ENCODE data around the gene ZNG1A. TPM values are rescaled to one million over a fixed set of nuclear protein-coding genes. Genes with fewer than 3 reads are reported as not detected.
"Not testable (repeated sequence)": the region's sequence is repeated elsewhere in the genome, so short reads cannot be mapped to it uniquely, and the experiment has no call there.

The ZNG1A gene
- total RNA-seq, 1 experiment from 2014 or later, result 31.1 TPM

DNA sequence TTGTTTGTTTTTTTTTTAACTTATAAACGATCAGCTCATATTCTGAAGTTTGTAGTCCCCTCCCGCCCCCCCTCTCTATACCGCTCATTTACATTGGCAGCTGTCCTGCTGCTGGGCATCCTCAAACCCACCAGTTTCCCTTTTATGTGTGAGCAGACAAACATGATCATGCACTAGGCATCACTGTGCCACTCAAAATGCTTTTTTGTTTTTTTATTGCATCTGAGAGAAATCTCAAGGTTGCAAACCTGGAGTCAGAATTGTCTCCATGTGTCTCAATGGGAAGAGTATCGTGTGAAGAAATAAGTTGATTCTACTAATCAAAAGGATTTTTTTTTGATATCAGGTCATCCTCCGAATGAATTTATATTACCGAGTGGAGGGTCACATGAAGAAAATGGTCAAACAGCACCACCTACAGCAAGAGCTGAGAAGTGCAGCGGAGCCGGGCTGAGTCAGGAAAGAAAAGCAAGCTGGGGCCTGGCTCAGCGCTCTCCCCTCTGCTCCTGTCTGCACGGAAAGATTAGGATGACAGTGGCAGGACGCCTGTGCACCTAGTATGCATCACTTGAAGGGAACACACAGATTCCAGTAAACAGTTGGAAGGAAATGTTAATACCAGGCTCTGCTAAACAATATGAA is 90.3 kb downstream of the ZNG1A start:
- not testable (repeated sequence) for H3K36me3 Mint-ChIP-seq (ENCODE audit: insufficient read depth in 1 of 3, low read depth in 3 of 3)

DNA sequence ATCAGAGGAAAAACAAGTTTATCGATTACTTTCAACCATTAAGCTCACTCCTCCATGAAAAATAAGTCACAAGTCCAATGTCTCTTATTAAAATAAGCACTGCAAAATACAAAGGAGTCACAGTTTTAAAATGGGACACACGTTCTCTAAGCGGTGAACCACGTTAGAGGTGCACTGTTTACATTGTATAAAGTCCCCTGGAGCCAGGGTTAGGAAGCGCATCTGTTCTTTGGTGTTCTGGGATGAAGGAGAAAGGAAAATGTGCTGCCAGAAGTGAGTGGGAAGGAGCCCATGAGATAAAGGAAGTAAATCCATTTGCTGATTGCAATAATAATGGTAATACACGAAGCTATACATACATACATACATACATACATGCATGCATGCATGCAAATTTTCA is 91.0 kb downstream of the ZNG1A start:
- H3K9ac ChIP-seq (ENCODE audit: extremely low read depth, insufficient read length, low read length); H3K23ac ChIP-seq (ENCODE audit: insufficient read length, low read depth, low read length); H3K4me2 ChIP-seq (ENCODE audit: insufficient read depth, insufficient read length, low read length); H4K5ac ChIP-seq (ENCODE audit: insufficient read length, low read depth, low read length); H3K14ac ChIP-seq (ENCODE audit: insufficient read depth, low read length); H3K79me1 ChIP-seq (ENCODE audit: insufficient read depth, low read depth, low read length, poor library complexity, severe bottlenecking); H4K8ac ChIP-seq (replicated peaks; ENCODE audit: insufficient read length, low read depth, low read length); H2AFZ ChIP-seq (ENCODE audit: low read length); H3T11ph ChIP-seq (ENCODE audit: low read length); H3K56ac ChIP-seq (ENCODE audit: insufficient read length, low read depth, low read length); H3K23me2 ChIP-seq (ENCODE audit: insufficient read length, low read depth, low read length, poor library complexity, severe bottlenecking); H3K79me2 ChIP-seq (ENCODE audit: insufficient read depth, low read length); H3K4me3 Mint-ChIP-seq; H3K27me3 ChIP-seq (ENCODE audit: insufficient read depth, low read length); H2BK12ac ChIP-seq (ENCODE audit: insufficient read length, low read depth, low read length); H3K4ac ChIP-seq (ENCODE audit: low read depth, low read length); H2AK5ac ChIP-seq (ENCODE audit: insufficient read length, low read length); H3K27ac ChIP-seq (ENCODE audit: insufficient read length, low read depth, low read length); H2BK20ac ChIP-seq (ENCODE audit: low read depth, low read length, poor library complexity, severe bottlenecking); H2BK120ac ChIP-seq (ENCODE audit: low read depth, low read length, poor library complexity, severe bottlenecking); H3K18ac ChIP-seq (ENCODE audit: insufficient read length, low read depth, low read length); H4K91ac ChIP-seq (ENCODE audit: insufficient read length, low read depth, low read length); DNase-seq; H3K27ac Mint-ChIP-seq; H2BK5ac ChIP-seq (ENCODE audit: insufficient read length, low read length); H3K4me1 Mint-ChIP-seq; H3K9me3 ChIP-seq (ENCODE audit: control insufficient read depth, low read depth, low read length); H4K20me1 ChIP-seq (ENCODE audit: control insufficient read depth, insufficient read depth, insufficient read length); H3K4me1 ChIP-seq (ENCODE audit: insufficient read depth, low read length); H2BK15ac ChIP-seq (ENCODE audit: low read depth, low read length); H3K36me3 Mint-ChIP-seq (ENCODE audit: insufficient read depth in 1 of 3, low read depth in 3 of 3); H3K9me3 Mint-ChIP-seq: not testable (repeated sequence)
- H3K27me3 Mint-ChIP-seq (ENCODE audit: low read depth), result peaks cover 25% of the 10 kb centered on the region
- no CpG with 5 or more reads among the region's 6 CpGs for WGBS (ENCODE audit: extremely low coverage, insufficient read length, low lambda C conversion rate)

More for the DNA sequence above, 90.3 kb downstream of the ZNG1A start:
- not testable (repeated sequence) for H3K14ac ChIP-seq (ENCODE audit: insufficient read depth, low read length); H3K27me3 ChIP-seq (ENCODE audit: insufficient read depth, low read length); H3K27ac ChIP-seq (ENCODE audit: insufficient read length, low read depth, low read length); H2AK5ac ChIP-seq (ENCODE audit: insufficient read length, low read length); H3K79me2 ChIP-seq (ENCODE audit: insufficient read depth, low read length); H4K5ac ChIP-seq (ENCODE audit: insufficient read length, low read depth, low read length); H3K9ac ChIP-seq (ENCODE audit: extremely low read depth, insufficient read length, low read length); H2BK12ac ChIP-seq (ENCODE audit: insufficient read length, low read depth, low read length); H3T11ph ChIP-seq (ENCODE audit: low read length); H2BK5ac ChIP-seq (ENCODE audit: insufficient read length, low read length); H4K91ac ChIP-seq (ENCODE audit: insufficient read length, low read depth, low read length); H3K4me1 Mint-ChIP-seq; H3K27ac Mint-ChIP-seq; H4K8ac ChIP-seq (replicated peaks; ENCODE audit: insufficient read length, low read depth, low read length); H3K23me2 ChIP-seq (ENCODE audit: insufficient read length, low read depth, low read length, poor library complexity, severe bottlenecking); H3K4me2 ChIP-seq (ENCODE audit: insufficient read depth, insufficient read length, low read length); H3K9me3 ChIP-seq (ENCODE audit: control insufficient read depth, low read depth, low read length); H2BK120ac ChIP-seq (ENCODE audit: low read depth, low read length, poor library complexity, severe bottlenecking); H3K4me1 ChIP-seq (ENCODE audit: insufficient read depth, low read length); H2BK15ac ChIP-seq (ENCODE audit: low read depth, low read length); H3K23ac ChIP-seq (ENCODE audit: insufficient read length, low read depth, low read length); H2AFZ ChIP-seq (ENCODE audit: low read length); DNase-seq; H3K4ac ChIP-seq (ENCODE audit: low read depth, low read length); H3K18ac ChIP-seq (ENCODE audit: insufficient read length, low read depth, low read length); H4K20me1 ChIP-seq (ENCODE audit: control insufficient read depth, insufficient read depth, insufficient read length); H3K9me3 Mint-ChIP-seq; H3K4me3 Mint-ChIP-seq; H3K79me1 ChIP-seq (ENCODE audit: insufficient read depth, low read depth, low read length, poor library complexity, severe bottlenecking); H2BK20ac ChIP-seq (ENCODE audit: low read depth, low read length, poor library complexity, severe bottlenecking); H3K56ac ChIP-seq (ENCODE audit: insufficient read length, low read depth, low read length)
- peaks cover 25% of the 10 kb centered on the region for H3K27me3 Mint-ChIP-seq (ENCODE audit: low read depth)
- no CpG with 5 or more reads among the region's 11 CpGs for WGBS (ENCODE audit: extremely low coverage, insufficient read length, low lambda C conversion rate)
